ENCODE data around the gene INPP5J.
A peak's percentile ranks its signal among the peaks of the same experiment; 100 is the strongest.

Gene INPP5J

DNA sequence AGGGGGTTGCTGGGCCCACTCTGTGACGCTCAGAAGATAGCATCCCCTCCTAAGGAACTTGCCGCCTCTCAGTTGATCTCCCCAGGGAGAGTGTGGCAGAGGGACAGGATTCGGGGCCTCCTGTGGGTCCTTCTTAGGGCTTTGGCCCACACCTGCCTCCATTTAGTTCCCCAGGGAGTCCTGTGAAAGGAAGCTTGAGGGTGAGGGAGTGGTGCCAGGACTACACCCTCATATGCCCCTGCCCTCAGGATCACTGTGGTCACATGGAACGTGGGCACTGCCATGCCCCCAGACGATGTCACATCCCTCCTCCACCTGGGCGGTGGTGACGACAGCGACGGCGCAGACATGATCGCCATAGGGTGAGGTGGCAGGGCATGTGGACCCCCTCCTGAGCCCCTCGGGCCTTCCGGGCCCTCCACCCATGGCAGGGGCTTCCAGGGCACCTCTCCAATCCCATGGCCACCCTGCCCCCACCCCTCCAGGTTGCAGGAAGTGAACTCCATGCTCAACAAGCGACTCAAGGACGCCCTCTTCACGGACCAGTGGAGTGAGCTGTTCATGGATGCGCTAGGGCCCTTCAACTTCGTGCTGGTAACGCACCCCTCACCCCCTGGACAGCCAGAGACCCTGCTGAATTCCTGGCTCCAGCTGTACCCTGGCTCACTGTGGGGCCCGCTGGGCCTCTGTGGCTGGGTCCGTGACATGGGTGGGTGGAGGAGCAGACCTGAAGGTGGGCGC lies 3.5 kb downstream of the INPP5J start:
- no peak for DNase-seq

DNA sequence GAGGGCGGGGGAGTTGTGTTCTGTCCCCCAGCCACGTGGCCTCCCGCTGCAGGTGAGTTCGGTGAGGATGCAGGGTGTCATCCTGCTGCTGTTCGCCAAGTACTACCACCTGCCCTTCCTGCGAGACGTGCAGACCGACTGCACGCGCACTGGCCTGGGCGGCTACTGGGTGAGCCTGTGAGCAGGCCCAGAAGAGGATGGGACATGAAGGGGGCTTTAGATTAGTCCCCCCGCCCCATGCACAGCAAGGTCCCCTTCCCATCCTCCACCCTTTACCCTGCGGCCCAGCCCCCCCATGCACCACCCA lies 4.1 kb downstream of the INPP5J start:
- no peak for DNase-seq

DNA sequence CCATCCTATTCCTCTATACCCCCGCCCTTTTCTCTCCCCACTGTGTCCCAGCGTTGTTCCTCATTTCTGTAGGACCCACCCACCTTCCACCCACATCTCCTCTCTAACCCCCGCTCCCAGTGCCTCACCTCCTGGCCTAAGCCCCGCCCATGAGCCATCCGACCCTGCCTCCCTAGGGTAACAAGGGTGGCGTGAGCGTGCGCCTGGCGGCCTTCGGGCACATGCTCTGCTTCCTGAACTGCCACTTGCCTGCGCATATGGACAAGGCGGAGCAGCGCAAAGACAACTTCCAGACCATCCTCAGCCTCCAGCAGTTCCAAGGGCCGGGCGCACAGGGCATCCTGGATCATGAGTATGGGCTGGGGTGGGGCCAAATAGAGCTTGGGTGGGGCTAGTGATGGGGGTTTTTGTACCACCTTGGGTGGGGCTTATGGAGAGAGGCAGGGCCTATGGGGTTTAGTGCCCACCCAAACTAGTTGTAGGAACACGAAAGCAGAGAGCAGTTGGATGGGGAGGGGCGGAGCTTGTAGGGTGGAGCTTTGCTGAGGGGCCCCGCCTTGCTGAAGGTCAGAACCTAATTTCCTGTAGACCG lies 4.5 kb downstream of the INPP5J start:
- peak; percentile 8 for DNase-seq

DNA sequence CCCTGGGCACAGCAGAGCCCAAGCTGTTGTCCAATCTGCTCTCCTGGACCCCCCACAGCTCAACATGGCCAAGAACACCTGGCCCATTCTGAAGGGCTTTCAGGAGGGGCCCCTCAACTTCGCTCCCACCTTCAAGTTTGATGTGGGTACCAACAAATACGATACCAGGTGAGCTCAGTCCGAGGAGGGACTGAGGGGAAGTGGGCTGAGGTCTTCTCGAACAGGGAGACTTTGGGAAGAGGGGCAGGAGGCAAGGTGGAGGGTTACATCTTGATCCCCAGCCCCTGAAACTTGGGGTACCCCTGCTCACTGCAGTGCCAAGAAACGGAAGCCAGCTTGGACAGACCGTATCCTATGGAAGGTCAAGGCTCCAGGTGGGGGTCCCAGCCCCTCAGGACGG lies 5.4 kb downstream of the INPP5J start:
- DNase-seq, result no peak

DNA sequence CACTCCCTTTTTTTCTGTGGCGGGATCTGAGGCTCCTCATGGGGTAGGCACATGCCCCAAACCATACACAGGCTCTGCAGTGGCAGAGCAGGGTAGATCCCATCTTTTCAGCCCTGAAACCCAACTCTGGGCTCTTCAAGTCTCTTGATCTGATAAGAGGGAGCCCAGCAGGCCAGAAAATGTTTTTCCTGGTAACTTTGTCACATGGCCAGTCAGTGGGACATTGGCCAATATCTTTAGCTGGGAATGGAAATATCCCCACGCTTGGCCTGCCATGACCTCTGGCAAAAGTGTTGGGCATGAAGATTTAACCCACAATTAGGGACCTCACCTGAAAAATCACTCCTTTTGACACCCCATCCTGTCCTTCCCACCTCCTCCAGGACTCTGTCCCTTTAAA lies 8.1 kb downstream of the INPP5J start:
- no peak for DNase-seq

DNA sequence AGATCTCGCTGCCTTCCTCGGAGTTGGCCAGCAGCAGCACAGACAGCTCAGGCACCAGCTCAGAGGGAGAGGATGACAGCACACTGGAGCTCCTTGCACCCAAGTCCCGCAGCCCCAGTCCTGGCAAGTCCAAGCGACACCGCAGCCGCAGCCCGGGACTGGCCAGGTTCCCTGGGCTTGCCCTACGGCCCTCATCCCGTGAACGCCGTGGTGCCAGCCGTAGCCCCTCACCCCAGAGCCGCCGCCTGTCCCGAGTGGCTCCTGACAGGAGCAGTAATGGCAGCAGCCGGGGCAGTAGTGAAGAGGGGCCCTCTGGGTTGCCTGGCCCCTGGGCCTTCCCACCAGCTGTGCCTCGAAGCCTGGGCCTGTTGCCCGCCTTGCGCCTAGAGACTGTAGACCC lies 11.1 kb downstream of the INPP5J start:
- no peak for DNase-seq

DNA sequence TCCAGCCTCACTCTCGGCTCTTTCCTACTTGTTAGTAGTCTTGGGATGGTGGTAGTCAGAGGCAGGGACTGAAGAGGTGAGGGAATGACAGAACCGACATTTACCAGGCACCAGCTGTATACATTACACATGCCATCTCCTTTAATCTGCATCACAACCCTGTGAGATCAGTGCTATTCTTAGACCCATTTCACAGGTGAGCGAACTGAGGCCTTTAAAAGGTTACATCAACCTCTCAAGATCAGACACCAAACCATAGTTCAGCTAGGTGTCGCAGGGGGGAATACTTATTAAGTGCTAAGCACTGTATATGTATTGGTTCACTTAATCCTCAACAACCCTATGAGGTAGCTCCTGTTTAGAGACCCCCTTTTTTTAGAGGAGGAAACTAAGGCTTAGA lies 11.9 kb downstream of the INPP5J start:
- no peak for DNase-seq

DNA sequence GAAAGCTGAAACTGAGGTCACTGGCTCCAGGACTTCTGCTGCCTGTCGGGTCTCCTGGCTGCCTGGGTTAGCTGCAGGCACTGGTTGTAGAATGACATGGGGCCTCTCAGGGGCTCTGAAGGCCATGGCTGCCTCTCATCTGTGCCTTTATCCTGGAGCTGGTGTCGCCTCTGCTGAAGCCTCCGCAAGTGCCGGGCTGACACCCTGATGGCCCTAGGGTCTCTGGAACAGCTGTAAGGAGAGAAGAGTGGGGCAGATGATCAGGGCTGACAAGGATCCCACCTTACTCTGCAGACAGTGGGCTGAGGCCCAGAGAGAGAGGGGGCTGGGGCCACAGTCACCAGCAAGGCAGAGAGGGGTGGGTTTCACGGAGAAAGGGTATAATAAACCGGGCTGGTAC lies 12.9 kb downstream of the INPP5J start:
- DNase-seq, result no peak

DNA sequence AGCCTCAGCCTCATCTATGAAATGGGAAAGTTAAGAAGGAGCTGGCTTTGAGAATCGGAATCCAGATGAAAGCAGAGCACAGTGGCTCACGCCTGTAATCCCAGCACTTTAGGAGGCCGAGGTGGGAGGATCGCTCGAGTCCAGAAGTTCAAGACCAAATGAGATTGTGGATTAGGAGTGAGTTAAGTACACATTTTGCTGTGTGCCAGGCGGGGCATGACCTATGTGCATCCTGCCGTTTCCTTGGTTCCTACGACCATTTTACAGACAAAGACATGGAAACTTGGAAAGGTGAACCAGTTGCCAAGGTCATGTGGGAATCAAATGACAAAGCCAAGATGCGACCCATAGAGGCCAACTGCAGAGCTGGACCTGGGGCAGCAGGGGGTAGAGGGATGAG lies 13.4 kb downstream of the INPP5J start:
- DNase-seq, result no peak

DNA sequence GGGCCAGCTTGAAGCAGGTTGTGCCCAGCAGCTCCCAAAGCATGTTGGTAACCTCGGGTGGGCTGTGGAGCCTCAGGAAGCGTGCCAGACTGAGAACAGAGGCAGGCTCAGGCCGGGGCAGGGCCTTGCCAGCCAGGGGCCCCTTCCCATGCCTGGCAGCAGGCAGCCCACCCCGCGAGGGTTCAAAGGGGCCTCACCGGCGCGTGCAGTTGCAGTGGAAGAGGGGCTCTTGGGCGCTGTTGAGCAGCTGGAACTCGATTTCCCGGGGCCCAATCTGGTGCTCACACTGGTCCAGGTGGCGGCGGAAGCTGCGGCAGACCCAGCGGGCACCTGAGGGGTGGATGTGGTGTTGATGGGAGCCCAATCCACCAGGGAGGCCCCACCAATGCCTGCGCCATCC lies 13.9 kb downstream of the INPP5J start:
- no peak for DNase-seq

DNA sequence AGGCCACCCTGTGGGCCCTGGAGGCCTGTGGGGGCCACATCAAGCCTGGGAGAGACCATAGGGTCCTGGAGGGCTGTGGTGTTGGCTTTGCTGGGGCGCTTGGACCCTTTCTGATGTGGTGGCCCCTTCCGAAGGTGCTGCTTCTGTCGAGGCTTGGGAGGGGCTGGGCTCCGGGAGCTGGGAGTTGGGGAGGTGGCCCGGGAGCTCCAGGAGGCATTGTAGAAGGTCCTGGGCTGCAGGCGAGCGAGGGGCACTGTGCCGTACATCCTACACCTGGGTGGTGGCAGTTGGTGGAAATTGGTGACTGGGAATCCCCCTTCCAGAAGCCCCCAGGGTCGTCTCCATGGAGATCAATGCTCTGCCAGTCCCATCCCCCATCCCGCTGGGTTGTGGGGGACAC lies 15.0 kb downstream of the INPP5J start:
- no peak for DNase-seq

DNA sequence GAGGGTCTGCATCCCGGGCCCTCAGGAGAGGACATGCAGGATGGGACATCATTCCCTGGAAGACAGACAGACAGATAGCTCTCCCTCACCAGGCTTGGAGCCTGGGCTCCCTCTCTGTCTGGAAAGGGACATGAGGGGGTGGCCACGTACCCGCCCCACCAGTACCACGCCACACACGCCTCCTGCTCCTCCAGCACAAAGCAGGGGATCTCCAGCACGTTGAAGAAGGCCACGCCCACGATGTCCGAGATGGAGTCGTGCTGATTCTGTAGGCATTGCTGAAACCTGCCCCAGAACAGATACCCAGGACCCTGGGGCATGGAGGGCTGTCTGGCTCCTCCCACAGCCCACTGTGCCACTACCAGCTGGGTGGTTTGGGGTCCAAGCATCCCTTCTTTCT lies 15.4 kb downstream of the INPP5J start:
- no peak for DNase-seq

DNA sequence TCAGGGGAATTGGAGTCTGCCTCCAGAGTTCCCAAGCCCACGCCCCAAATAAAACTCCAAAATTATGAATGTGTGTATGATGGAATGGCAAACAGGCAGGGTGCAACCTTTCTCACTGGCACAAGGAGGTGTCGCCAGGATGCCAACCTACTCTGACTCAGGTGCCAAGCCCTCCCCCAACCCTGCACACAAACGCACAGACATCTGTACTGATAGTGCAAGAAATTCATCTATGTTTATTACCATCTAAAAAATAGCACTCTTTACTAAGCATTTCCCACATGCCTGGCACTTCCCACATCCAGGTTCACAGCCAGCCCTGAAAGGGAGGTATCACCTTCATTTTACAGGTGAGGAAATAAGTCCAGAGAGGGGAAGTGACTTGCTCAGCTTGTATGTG lies 16.3 kb downstream of the INPP5J start:
- no peak for DNase-seq

DNA sequence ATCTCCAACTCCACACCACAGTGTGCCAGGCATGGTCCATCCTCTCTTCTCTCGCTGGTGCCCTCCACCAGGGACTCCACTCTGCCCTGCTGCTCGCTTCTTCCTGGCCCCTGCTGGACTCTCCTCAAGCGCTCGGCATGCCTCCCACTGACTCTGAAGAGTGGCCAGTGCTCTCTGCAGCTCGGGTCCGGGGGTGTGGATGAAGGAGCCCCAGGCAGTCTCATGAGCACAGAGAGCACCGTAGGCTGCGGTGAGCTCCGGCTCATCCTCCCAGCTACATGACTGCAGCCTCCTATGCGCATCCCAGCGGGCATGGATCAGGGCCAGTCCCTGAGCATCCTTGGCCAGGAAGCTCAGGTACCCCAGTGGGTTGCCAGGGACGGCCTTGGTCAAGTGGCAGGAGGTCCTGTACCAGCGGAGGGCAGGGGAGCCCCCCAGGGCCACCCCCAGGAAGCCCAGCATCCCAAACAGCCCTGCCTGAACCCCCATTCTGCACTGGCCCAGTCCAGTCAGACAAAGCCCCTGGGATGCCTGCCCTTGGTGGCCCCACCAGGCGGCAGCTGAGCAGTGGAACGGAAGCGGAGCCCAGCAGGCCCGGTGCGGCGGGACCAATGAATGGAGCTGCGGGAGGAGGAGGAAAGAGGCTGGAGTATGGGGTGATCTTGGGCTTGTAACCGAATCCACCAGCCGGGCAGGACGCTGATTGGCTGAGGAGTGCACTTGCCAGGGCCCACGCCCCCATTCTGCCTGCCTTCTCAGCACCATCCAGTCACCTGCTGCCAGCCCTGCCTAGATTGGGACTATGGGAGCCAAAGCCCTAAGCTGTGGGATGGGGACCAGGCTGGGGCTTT lies 17.3 kb downstream of the INPP5J start, which contains the start of gene PLA2G3:
Gene PLA2G3 (minus strand): TSS at position 643 of the 851 bp plus-strand sequence. CDS start 154 bp downstream, at position 489.
- DNase-seq, result peak; percentile 45

DNA sequence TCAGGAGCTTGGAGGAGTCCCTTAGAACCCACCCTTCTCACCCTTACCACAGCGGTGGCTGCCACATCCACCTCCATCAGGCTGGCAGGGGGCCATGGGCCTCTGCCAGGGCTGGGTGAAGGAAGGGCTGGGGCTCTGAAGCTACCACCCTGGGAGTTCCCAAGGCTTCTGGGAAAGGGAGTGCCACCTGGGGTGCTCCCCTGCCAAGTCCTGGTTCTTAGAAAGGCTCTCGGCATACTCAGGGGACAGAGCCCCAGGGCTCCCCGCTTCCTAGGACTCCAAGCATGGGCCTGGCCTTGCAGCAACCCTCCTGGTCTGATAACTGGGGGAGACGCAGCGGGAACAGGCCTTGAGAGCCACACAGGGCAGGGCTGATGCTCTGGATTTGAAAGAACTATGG lies 18.0 kb downstream of the INPP5J start:
- peak; percentile 45 for DNase-seq

DNA sequence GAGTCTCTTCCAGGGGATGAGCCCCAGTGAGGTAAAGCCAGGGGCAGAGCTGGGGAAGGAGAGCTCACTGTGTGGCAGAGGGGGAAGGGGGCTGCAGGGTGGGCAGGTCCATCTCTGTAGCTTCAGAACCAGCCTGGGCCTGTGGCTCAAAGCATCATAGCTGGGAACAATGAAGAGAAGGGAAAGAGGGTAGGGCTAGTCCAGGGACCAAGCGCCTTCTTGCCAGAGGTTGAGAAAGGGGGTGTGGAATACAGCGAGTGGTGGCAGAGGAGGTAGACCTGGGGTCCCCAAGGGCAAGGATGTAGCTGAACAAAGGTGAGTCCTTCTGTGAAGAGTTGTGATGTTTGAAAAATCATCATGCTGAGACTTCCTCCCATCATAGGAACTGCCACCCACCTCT lies 18.8 kb downstream of the INPP5J start:
- DNase-seq, result no peak

DNA sequence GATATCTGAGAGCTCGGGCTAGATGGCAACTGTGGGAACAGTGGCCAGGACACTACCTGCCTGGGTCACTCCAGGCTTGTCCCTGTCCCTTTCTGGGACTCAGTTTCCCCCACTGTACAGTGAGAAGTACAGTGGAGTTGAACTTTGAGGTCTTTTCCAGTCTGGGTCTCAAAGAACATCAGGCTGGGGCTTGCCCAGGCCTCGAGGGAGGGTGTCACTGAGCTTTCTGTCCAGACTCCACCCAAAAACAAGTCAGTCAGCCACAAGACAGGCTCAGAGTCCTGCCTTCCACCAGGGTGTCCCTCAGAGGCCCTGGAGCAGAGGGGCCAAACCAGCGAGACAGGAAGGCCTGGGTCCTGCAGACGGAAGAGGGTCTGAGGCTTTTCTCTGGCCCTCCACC lies 19.5 kb downstream of the INPP5J start:
- no peak for DNase-seq

DNA sequence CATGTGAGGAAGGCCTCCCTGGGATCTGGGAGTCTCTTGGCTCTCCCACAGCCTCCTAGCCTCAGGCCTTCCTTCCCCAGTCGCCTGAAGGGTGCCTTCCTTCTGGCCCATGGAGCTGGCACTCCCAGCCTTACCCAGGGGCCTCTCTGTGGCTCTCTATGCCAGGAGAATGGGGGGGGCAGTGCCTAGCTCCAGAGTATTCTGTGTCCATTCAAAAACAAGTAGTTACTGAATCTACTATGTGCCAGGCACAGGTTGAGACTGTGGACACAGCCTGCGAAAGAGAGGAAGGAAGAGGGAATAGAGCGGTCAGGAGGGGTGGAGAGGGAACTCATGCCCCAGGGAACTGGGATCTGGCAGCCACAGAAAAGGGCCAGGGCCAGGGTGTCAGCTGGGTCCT lies 20.3 kb downstream of the INPP5J start:
- DNase-seq, result no peak

DNA sequence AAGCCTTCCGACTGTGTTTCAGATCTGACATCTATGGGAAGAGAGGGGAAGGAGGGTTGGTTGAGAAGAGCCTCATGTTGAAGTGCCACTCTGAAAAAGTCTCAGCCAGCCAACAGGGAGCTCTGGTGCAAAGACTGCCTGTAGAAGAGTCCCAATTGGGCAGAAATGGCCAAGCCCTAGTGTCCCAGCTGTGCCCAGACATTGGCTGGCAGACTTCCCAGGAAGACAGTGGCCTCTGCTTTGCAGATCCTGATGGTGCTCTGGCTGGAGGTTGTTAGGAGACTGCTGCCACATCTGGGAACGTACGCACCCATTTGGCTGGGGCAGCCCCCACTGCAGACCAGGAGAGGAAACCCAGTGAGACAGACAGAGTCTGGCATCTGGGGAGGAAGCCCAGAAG lies 20.8 kb downstream of the INPP5J start:
- DNase-seq, result no peak

DNA sequence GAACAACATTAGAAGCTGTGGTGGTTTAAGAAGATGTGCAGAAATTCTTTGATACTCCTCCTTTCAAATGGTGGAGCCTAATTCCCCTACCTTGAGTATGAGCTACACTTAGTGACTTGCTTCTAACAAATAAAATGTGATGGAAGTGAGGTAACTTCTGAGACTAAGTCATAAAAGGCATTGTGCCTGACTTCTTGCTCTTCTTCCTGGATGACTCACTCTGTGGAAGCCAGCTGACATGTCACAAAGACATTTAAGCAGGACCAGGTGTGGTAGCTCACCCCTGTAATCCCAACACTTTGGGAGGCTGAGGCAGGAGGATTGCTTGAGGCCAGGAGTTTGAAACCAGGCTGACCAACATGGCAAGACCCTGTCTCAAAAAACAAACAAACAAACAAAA lies 21.5 kb downstream of the INPP5J start:
- no peak for DNase-seq

DNA sequence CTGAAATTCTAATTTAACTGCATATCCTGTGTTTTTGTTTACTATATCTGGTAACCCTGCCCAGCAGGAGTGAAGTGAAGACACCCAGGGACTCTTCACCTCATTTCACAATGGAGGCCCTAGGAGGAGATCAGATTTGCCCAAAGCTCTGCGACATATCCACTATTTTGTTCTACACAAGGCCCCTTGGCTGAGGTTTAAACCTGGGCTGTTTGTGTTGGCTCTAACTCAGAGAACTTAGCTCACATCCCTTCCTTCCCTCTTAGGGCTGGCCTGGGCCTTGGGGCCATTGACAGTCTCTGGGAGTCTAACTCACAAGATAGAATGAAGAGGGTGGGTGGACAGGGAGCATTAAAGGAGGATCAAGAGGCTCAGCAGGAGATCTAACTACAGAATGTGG lies 25.7 kb downstream of the INPP5J start:
- no peak for DNase-seq

DNA sequence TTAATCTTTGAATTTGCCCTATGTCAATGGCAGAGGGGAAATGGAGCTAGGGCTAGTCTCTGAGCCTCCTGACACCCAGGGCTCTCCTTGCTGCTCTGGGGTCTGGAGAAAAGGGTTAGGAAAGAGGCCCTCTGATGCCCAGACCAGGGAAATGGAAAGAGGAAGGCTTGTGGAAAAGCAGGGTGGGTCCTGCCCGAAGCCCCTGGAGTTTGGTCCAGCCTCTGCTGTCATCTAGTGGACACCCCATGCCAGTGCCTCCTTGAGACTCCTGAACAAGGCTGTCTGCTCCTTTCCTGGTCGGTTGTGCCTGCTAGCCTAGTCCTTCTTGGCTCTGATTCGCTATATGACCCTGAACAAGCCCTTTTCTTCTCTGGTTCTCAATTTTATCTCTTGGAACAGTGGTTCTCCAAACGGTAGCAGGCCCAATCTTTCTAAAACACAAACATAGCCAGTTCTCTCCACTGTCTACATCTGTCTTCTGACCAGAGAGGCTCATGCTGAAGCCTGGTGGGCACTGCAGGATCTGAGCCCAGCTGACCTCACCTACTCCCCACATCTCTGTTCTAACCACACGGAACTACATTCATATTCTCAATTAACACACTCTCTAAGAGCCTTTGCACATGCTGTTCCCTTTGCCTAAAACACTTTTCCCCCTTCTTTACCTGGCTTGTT lies 26.3 kb downstream of the INPP5J start:
- DNase-seq, result peak; percentile 73

DNA sequence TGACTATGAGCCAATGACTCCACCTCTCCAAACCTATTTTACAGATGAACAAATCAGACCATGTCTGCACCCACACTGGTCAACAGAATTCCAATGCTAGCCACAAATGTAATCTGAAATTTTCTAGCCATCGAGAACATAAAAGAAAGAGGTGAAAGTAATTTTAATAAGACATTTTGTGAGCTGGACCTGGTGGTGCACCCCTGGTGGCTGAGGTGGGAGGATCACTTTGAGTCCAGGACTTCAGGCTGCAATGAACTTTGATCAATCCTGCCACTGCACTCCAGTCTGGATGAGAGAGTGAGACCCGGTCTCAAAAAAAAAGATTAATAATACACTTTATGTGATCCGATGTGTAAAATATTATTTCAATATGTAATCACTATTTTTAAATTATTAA lies 27.8 kb downstream of the INPP5J start:
- no peak for DNase-seq

DNA sequence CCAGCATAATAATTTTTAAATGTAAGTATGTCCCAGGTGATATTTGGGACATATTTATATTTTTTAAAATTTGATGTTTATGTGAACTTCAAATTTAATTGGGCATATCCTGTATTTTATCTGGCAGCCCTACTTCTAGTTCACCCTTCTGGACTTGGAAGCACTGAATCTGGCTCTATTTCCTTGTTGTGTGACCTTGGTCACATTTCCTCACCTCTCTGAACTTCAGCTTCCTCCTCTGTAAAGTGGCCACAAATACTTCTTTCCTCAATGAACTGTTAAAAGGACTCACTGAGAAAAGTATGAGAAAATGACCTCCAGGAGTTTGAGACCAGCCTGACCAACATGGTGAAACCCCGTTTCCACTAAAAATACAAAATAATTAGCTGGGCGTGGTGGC lies 29.1 kb downstream of the INPP5J start:
- no peak for DNase-seq

Data from hematopoietic multipotent progenitor cell treated with erythropoietin and hydrocortisone succinate and interleukin-3 and kit ligand, for 8 days (in vitro differentiated cells).